ENCODE measurements around the gene EIF3F. TPM values are rescaled to one million over a fixed set of nuclear protein-coding genes. Genes with fewer than 3 reads are reported as not detected.

The EIF3F gene
- total and polyA plus RNA-seq, 2 of the 4 experiments (the other 2 are of a cell fraction) = 279 to 306 TPM

DNA sequence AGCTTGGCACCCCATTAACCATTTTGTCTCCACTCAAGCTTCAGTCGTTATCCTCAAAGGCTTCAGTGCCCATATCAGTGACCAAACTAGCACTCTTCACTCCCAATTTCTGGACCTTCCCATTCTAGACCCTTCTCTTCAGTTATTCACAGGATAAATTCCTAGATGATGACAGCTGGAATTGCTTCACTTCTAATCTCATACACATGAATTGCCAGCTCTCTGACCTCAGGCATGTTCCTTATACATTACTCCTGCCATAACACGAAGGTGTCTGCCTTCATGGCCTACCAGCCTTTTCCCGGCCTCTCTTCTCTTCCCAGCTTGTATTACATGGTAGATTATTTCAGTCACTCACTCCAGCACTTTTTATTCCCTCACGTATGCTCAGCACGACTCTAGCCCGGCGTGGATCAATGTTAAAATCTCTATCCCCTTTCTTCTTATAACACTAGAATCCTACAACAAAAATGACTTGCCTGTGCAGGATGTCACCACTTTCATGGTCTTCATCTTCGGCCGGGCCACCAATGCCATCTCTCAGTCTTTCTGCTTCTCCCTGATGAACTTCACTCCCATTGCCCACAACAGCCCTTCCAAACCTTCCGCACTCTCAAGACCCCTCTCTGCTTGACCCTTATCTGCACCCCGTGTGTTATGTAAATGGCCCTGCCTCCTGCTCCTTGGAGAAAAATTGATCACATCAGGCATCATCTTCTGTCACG is 36.9 kb downstream of the EIF3F start:
- dilution Hi-C loops (cut with HindIII; ENCODE audit: low sequenced_read_pairs, unreplicated experiment) (no loop called here), in situ Hi-C loops (cut with MboI; ENCODE audit: low sequenced_read_pairs) (no loop called here), intact Hi-C loops (cut with micrococcal nuclease) (no loop called here)
- no peak overlapping the region for H3K4me2 ChIP-seq (ENCODE audit: low read depth, low read length)
- H2BK20ac ChIP-seq (ENCODE audit: low read depth, low read length) = no peak overlapping the region
- no peak overlapping the region for H4K91ac ChIP-seq (ENCODE audit: insufficient read depth, low read depth, low read length)
- H3K18ac ChIP-seq (ENCODE audit: low read depth, low read length) = no peak overlapping the region
- no peak overlapping the region for H2AFZ ChIP-seq (replicated peaks; ENCODE audit: low read length, poor library complexity)
- H2BK120ac ChIP-seq (ENCODE audit: low read depth, low read length) = no peak overlapping the region
- no peak overlapping the region for H4K8ac ChIP-seq (ENCODE audit: low read depth in 2 of 2, low read length in 2 of 2)
- no peak overlapping the region for H3K56ac ChIP-seq (ENCODE audit: extremely low read depth, insufficient read depth, low read length)
- H3K79me1 ChIP-seq (ENCODE audit: low read depth in 1 of 2, low read length in 2 of 2) = peaks cover 0 to 3% of the 10 kb centered on the region in 2 experiments; a peak in 1 of 4 replicates
- H3K4me1 ChIP-seq (ENCODE audit: control insufficient read depth, insufficient read depth, low read length) = peaks cover 7% of the 10 kb centered on the region
- no peak overlapping the region for H2BK5ac ChIP-seq (ENCODE audit: low read depth, low read length, poor library complexity, severe bottlenecking)
- no peaks in the 10 kb centered on the region for H3K36me3 ChIP-seq (ENCODE audit: control insufficient read depth, insufficient read depth, low read length)
- CTCF ChIA-PET = interaction anchor here (3.5 to 3.9 kb wide), 2 partner anchors 9 to 75 kb away, joined by 10 to 12 read pairs; no protein-coding TSS in a partner anchor
- POLR2A ChIA-PET (ENCODE audit: unreplicated experiment) = no interaction called here
- no peaks in the 10 kb centered on the region for H3K27me3 ChIP-seq (ENCODE audit: control insufficient read depth, insufficient read depth, low read length)
- H3K4me3 ChIP-seq (ENCODE audit: insufficient read depth, low read depth, low read length) = no peak overlapping the region
- no peak overlapping the region for H3K23ac ChIP-seq (ENCODE audit: low read depth, low read length)
- H3K14ac ChIP-seq (replicated peaks; ENCODE audit: low read depth, low read length) = 0 out of 2 replicates have a peak overlapping the region, but pooled peaks have one; percentile 14
- DNase-seq (peak; percentile 54), ATAC-seq (ENCODE audit: low read depth) (no peak)
- H3K27ac ChIP-seq (ENCODE audit: insufficient read depth, low read length) = no peak overlapping the region
- no peak overlapping the region for H2AK9ac ChIP-seq (replicated peaks; ENCODE audit: low read depth, low read length, poor library complexity)
- no peaks in the 10 kb centered on the region; the same call in 1 of the 2 replicates for H3K9me1 ChIP-seq (ENCODE audit: insufficient read depth, low read length)
- WGBS, 2 experiments (ENCODE audit: extremely low coverage in 2 of 2, insufficient read length in 1 of 2) = 89% methylated on average over 5 of the region's 12 CpGs; no CpG with 5 or more reads in 1 of the 2 experiments
- TF ChIP-seq MAFK (IDR thresholded peaks at IDR 0.05; ENCODE audit: low read depth, low read length) (no peak), BHLHE40 (IDR thresholded peaks at IDR 0.05; ENCODE audit: low read depth, low read length) (no peak), CEBPB (IDR thresholded peaks at IDR 0.05; ENCODE audit: low read depth, low read length) (peak; percentile 84)
- TF ChIP-seq, protein P1, sequence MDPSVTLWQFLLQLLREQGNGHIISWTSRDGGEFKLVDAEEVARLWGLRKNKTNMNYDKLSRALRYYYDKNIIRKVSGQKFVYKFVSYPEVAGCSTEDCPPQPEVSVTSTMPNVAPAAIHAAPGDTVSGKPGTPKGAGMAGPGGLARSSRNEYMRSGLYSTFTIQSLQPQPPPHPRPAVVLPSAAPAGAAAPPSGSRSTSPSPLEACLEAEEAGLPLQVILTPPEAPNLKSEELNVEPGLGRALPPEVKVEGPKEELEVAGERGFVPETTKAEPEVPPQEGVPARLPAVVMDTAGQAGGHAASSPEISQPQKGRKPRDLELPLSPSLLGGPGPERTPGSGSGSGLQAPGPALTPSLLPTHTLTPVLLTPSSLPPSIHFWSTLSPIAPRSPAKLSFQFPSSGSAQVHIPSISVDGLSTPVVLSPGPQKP (IDR thresholded peaks at IDR 0.05; ENCODE audit: borderline replicate concordance, low read depth, low read length) = no peak
- H4K5ac ChIP-seq (ENCODE audit: low read depth, low read length) = no peak overlapping the region
- no peaks in the 10 kb centered on the region for H3K9me3 ChIP-seq (ENCODE audit: control insufficient read depth, insufficient read depth, low read length)
- 0 out of 3 replicates have a peak overlapping the region, but pooled peaks have one; percentile 0 for H2BK15ac ChIP-seq (ENCODE audit: low read depth, low read length)
- H3K9ac ChIP-seq (ENCODE audit: low read depth, low read length) = no peak overlapping the region
- BruUV-seq (replicated peaks) = no TSS peak
- peak overlapping the region; percentile 24; the same call in 1 of the 2 replicates for H3K4ac ChIP-seq (ENCODE audit: low read depth, low read length)
- no peaks in the 10 kb centered on the region for H4K20me1 ChIP-seq (ENCODE audit: insufficient read depth, low read length)
- H2AK5ac ChIP-seq (ENCODE audit: low read depth, low read length) = no peak overlapping the region
